ENCODE data around the gene SLC16A3.
A peak's percentile ranks its signal among the peaks of the same experiment; 100 is the strongest.
"Not testable (repeated sequence)": the region's sequence is repeated elsewhere in the genome, so short reads cannot be mapped to it uniquely, and the experiment has no call there.

SLC16A3 gene

DNA sequence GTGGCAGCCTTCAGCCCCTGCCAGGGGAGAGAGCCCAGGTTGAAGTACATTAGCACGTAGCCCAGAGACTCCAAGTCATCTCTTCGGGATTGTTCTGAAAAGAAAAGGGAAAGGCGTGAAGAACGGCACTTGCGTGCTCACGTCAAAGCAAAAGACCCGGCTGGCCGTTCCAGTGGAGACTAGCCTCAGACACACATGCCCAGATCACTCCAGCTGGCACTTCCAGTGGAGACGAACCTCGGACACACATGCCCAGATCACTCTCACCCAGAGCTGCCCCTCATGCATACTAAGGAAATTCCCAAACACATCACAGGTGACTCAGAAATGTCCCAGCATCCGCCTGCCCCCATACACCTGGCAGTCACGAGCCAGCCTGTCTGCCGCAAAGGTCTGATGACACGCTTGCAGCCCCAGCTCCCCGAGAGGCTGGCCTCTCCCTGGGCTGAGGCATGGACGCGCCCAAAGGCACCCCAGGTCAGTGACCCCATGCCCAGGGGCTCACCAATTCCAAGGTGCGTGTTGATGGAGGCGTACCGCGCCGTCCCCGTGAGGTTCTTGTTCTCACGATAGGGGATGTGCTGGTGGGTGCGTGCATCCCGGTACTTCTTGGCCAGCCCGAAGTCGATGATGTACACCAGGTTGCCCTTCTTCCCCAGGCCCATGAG is 23.8 kb downstream of the SLC16A3 start:
- H3K4me3 ChIP-seq (ENCODE audit: low read depth, low read length) = no peak overlapping the region
- no peaks in the 10 kb centered on the region for H3K27me3 ChIP-seq
- TF ChIP-seq, protein P1, sequence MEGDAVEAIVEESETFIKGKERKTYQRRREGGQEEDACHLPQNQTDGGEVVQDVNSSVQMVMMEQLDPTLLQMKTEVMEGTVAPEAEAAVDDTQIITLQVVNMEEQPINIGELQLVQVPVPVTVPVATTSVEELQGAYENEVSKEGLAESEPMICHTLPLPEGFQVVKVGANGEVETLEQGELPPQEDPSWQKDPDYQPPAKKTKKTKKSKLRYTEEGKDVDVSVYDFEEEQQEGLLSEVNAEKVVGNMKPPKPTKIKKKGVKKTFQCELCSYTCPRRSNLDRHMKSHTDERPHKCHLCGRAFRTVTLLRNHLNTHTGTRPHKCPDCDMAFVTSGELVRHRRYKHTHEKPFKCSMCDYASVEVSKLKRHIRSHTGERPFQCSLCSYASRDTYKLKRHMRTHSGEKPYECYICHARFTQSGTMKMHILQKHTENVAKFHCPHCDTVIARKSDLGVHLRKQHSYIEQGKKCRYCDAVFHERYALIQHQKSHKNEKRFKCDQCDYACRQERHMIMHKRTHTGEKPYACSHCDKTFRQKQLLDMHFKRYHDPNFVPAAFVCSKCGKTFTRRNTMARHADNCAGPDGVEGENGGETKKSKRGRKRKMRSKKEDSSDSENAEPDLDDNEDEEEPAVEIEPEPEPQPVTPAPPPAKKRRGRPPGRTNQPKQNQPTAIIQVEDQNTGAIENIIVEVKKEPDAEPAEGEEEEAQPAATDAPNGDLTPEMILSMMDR (IDR thresholded peaks at IDR 0.05; ENCODE audit: low read depth, low read length) = no peak
- H3K9me3 ChIP-seq = peaks cover 4% of the 10 kb centered on the region; the same call in 1 of the 2 replicates
- no peak for DNase-seq
- H3K4me1 ChIP-seq = peaks cover 11% of the 10 kb centered on the region
- peaks cover 84% of the 10 kb centered on the region for H3K36me3 ChIP-seq

DNA sequence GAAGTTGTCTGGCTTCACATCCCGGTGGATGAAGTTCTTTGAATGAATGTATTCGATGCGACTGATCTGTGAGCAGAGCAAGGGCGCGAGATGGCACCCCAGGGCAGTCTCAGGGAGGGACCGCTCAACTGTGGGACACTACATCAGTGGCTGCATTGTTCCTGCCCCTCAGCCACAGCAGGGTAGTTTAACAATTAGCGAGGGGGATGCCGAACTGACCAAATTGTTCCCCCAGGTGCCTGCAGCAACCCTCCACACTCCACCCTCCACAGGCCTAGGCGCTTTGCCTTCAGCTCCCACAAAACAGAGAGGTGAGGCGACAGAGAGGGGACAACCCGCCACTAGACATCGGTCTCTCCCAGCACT is 24.3 kb downstream of the SLC16A3 start:
- Histone ChIP-seq H3K36me3 (peaks cover 81% of the 10 kb centered on the region), H3K4me3 (ENCODE audit: low read depth, low read length) (no peak overlapping the region)

DNA sequence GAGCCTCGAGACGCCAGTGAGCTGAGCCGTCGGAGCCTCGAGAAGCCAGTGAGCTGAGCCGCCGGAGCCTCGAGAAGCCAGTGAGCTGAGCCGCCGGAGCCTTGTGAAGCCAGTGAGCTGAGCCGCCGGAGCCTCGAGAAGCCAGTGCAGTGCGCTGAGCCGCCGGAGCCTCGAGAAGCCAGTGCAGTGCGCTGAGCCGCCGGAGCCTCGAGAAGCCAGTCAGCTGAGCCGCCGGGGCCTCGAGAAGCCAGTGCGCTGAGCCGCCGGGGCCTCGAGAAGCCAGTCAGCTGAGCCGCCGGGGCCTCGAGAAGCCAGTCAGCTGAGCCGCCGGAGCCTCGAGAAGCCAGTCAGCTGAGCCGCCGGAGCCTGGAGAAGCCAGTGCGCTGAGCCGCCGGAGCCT is 25.3 kb downstream of the SLC16A3 start:
- DNase-seq; H3K9me3 ChIP-seq; H3K27me3 ChIP-seq; H3K4me1 ChIP-seq; H3K4me3 ChIP-seq (ENCODE audit: low read depth, low read length): not testable (repeated sequence)
- peaks cover 79% of the 10 kb centered on the region for H3K36me3 ChIP-seq

More for the DNA sequence above, 24.3 kb downstream of the SLC16A3 start:
- peaks cover 4% of the 10 kb centered on the region; the same call in 1 of the 2 replicates for H3K9me3 ChIP-seq
- DNase-seq = no peak
- H3K27me3 ChIP-seq = no peaks in the 10 kb centered on the region
- TF ChIP-seq, protein P1 (IDR thresholded peaks at IDR 0.05; ENCODE audit: low read depth, low read length) = no peak
- peaks cover 6% of the 10 kb centered on the region for H3K4me1 ChIP-seq

DNA sequence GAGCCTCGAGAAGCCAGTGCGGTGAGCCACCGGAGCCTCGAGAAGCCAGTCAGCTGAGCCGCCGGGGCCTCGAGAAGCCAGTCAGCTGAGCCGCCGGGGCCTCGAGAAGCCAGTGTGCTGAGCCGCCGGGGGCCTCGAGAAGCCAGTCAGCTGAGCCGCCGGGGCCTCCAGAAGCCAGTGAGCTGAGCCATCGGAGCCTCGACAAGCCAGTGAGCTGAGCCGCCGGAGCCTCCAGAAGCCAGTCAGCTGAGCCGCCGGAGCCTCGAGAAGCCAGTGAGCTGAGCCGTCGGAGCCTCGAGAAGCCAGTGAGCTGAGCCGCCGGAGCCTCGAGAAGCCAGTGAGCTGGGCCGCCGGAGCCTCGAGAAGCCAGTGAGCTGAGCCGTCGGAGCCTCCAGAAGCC is 25.9 kb downstream of the SLC16A3 start:
- peaks cover 79% of the 10 kb centered on the region for H3K36me3 ChIP-seq
- H3K27me3 ChIP-seq; H3K9me3 ChIP-seq; H3K4me3 ChIP-seq (ENCODE audit: low read depth, low read length); H3K4me1 ChIP-seq; DNase-seq: not testable (repeated sequence)

DNA sequence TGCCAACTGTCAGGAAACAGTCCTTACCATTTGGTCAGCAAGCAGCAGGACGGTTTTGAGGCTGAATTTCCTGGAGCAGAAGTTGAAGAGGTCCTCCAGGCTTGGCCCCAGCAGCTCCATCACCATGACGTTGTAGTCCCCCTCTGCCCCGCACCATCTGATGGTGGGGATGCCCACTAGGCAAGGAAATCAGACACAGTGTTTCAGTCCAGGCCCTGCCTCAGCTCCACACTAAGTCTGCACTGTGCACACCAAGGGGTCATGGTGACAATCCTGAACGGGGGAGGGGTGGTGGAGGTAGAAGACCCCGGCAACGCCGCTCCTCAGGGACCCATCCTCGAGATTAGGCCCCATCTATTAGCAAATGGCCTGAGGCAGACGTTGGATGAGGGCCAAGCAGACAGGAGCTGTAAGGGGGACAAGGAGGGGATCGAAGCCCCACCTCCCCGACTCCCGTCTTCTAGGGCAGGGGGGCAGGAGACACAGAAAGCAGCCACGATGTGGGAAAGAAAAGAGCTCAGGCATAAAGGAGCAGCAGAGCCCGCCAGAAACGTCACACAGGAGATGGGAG is 26.6 kb downstream of the SLC16A3 start:
- TF ChIP-seq, protein P1 (IDR thresholded peaks at IDR 0.05; ENCODE audit: low read depth, low read length) = no peak
- Histone ChIP-seq H3K4me3 (ENCODE audit: low read depth, low read length) (no peak overlapping the region), H3K36me3 (peaks cover 77% of the 10 kb centered on the region), H3K27me3 (no peaks in the 10 kb centered on the region), H3K9me3 (peaks cover 4% of the 10 kb centered on the region; the same call in 1 of the 2 replicates), H3K4me1 (peaks cover under 1% of the 10 kb centered on the region; the same call in 1 of the 2 replicates)
- DNase-seq = no peak

DNA sequence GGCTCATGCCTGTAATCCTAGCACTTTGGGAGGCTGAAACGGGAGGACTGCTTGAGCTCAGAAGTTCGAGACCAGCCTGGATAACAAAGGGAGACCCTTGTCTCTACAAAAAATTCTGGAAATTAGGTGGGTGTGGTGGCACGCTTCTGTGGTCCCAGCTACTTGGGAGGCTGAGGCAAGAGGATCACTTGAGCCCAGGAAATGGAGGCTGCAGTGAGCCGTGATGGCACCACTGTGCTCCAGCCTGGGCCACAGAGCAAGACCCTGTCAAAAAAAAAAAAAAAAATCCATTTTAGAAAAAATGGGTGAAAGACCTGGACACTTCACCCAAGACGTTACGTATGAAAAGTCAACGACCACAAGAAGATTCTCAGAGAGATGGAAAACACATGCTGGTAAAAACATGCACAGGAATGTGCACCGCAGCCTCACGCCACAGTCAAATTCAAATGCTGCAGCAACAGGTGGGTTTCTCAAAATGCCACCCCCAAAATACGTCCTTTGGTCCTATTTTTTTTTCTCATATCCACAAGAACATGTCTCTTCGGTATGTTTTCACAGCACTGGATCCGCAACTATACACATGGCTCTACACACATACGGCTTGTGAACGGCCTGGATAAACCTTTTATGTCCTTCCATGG is 27.5 kb downstream of the SLC16A3 start:
- Histone ChIP-seq H3K4me1 (no peaks in the 10 kb centered on the region), H3K4me3 (ENCODE audit: low read depth, low read length) (no peak overlapping the region), H3K27me3 (no peaks in the 10 kb centered on the region), H3K36me3 (peaks cover 76% of the 10 kb centered on the region), H3K9me3 (peaks cover 4% of the 10 kb centered on the region; the same call in 1 of the 2 replicates)
- TF ChIP-seq, protein P1 (IDR thresholded peaks at IDR 0.05; ENCODE audit: low read depth, low read length) = no peak
- DNase-seq = no peak

DNA sequence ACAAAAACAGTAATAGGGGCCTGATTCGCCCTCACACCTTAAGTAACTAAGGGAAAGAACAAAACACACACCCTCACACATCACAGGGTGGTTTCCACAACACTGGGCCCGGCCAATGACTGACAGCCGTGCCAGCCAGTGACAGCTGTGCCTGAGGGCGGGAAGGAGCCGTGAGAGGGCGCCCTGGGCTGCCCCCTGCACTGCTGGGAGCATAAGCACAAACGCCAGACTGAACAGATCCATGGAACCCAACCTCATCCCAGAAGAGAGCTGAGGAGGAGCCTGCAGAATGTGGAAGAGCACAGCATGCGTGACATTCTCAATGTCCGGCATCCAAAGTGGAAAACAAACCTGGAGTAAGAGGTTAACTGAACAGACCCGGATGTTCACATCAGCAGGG is 28.6 kb downstream of the SLC16A3 start:
- peaks cover 4% of the 10 kb centered on the region; the same call in 1 of the 2 replicates for H3K9me3 ChIP-seq
- DNase-seq = peak; percentile 79
- H3K36me3 ChIP-seq = peaks cover 76% of the 10 kb centered on the region
- no peak overlapping the region for H3K4me3 ChIP-seq (ENCODE audit: low read depth, low read length)
- TF ChIP-seq, protein P1 (IDR thresholded peaks at IDR 0.05; ENCODE audit: low read depth, low read length) = peak; percentile 11; the same call in 1 of the 2 replicates
- H3K27me3 ChIP-seq = no peaks in the 10 kb centered on the region
- no peaks in the 10 kb centered on the region for H3K4me1 ChIP-seq
